NK-92 (cell line): ENCODE results near the gene ANKRD61.
"Not testable (repeated sequence)": the region's sequence is repeated elsewhere in the genome, so short reads cannot be mapped to it uniquely, and the experiment has no call there.

Source experiments
- DNase-seq: peaks from one replicate; lab custom pipeline; 2025; ENCODE audit not compliant: unreplicated experiment; lab: John Stamatoyannopoulos, UW

Gene ANKRD61

GRCh38 chr7:6030988-6031387 lies at the start of gene ANKRD61:
Gene ANKRD61, plus strand, starts transcription at chr7:6031376. Its CDS starts 0 bp downstream, at chr7:6031376.
- no peak for DNase-seq

GRCh38 chr7:5987061-5987460 lies 44.1 kb upstream of the ANKRD61 start:
- not testable (repeated sequence) for DNase-seq

DNA sequence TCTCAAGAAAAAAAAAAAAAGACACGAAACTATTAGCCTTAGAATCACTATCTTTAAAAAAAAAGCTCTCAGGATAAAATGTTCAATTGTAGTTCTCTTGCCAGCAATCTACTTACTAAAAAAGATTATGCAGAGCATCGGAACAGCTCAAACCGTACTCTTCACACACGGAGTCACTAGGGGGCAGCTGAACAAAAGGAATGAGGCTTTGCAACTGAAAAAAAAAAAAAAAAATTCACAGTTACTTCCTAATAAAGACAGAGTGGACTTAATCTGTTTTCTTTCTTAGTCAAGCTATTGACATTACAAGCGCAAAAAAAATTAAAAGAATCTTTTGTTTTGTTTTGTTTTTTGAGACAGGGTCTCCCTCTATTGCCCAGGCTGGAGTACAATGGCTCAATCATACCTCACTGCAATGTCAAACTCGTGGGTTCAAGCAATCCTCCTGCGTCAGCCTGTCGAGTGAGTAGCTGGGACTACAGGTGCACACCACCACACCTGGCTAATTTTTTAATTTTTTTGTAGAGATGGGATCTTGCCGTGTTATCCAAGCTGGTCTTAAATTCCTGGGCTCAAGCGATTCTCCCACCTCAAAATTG lies 33.9 kb upstream of the ANKRD61 start:
- no peak for DNase-seq

- no peak for DNase-seq
Observed at GRCh38 chr7:6007386-6007785, 23.8 kb upstream of the ANKRD61 start.

DNA sequence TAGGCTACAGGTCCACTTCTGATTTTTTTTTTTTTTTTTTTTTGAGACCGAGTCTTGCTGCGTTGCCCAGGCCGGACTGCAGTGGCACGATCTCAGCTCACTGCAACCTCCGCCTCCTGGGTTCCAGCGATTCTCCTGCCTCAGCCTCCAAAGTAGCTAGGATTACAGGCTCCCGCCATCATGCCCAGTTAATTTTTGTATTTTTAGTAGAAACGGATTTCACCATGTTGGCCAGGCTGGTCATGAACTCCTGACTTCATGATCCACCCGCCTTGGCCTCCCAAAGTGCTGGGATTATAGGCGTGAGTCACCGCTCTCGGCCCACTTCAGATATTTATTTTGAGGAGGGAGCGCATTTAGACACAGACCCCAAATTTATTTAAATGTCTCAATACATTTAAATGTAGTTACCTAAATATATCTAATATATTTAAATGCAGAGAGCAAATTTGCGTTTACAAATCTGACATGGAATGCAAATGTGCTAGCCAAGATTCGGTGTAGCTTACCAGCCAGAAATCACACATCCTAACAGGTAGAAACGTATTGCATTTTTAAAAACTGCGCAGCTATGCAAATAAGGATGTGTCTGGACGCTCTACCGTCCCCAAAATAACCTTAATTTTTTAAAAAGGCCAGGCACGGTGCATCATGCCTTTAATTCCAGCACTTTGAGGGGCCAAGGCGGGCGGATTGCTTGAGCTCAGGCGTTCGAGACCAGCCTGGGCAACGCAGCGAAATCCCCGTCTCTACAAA lies 23.2 kb upstream of the ANKRD61 start:
- not testable (repeated sequence) for DNase-seq

DNA sequence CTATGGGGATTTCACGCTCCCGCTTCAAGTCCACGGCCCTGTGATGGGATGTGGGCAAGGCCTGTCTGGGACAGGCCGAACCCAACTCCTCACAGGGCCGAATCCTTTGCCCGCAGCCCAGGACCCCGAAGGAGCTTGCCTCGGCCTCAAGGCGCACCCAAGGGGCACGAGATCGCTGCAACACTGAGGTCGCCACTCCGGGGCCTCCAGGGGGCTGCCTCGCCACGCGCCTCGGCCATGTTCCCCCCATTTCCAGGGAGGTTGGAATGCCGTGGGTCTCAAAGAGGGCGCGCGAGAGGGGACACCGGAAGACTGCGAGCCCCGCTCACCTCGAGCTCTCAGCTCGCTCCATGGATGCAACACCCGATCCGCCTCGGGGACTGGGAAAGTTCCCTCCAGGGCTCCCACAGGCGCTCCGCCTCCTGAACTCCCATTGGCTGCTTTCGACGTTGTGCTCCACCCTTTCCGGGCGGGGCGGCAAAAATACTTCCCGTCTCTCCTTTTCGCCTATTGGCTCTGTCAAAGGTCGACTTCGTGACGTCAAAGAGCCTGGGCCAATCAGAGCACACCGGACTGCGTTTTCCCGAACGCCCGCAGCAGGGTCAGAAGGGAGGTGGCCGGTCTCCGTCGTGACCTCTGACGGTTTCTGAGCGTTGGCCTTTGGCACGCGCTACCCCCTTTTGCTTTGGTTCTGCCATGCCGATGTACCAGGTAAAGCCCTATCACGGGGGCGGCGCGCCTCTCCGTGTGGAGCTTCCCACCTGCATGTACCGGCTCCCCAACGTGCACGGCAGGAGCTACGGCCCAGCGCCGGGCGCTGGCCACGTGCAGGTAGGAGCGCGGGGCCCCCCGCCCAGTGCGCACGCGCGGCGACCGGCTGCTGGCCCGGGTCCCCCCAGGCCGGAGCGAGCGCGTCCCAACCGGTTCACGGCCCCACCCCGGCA lies 22.2 kb upstream of the ANKRD61 start, which contains the start of the genes AIMP2 and PMS2:
Gene AIMP2, plus strand, starts transcription at position 605 of the 944 bp plus-strand sequence. Its CDS starts 92 bp downstream, at position 697.
Gene PMS2, minus strand, starts transcription at position 382 of the 944 bp plus-strand sequence. Its CDS starts 30 bp downstream, at position 352.
- DNase-seq: peak; percentile 74

GRCh38 chr7:6010370-6010769 lies 20.8 kb upstream of the ANKRD61 start:
- not testable (repeated sequence) for DNase-seq

DNA sequence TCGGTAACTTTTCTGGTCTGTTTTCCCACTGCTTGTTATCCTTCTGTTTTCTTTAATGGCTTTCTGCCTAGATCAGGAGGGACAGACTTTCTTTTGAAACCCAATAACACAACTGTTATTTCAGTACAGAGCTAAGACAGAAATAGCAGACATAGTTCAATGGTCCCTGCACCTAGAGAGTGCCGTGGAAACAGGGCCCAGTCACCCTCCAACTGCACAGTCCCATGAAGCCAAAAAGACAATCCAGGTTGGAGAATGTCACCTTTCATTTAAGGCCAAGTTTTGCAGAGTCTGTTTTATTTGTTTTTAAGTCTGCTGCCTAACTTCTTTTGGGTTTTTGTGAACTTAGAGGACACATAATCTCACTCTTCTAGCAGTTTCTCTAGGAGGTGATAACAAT lies 19.6 kb upstream of the ANKRD61 start:
- no peak for DNase-seq

- no peak for DNase-seq
Observed at GRCh38 chr7:6012355-6013104, 18.6 kb upstream of the ANKRD61 start.

DNA sequence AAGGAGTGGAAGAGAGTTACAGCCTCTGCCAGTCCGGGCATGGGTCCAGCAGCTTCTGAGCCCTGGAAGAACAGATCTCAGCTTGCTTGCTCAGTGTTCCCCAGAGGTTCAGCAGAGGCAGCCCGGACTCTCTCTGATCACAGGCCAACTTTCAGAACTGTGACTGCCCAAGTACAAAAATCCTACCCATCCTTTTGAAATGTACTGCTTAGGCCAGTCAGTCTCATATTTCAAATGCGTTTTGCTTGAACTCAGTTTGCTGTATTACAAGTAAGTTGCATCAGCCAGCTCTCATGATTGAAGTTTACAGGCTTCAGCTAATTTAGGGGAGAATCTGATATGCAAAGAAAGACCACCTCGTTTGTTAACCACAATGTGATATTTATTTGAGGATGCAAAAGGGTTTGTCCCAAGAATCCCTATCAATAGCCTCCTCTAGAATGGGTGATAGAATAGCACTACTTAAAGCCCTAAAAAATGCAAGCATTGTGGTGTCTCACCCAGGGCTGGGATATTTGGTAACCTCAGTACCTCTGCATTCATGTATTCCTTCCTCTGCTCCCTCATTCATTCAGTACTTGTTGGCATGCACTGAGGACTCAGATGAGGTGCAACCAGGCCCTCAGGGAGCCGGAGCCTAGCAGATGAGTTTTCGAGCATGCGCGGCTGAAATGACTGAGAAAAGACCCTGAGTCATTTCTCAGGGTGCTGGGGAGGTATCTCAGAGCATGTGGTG lies 15.1 kb upstream of the ANKRD61 start:
- no peak for DNase-seq

DNA sequence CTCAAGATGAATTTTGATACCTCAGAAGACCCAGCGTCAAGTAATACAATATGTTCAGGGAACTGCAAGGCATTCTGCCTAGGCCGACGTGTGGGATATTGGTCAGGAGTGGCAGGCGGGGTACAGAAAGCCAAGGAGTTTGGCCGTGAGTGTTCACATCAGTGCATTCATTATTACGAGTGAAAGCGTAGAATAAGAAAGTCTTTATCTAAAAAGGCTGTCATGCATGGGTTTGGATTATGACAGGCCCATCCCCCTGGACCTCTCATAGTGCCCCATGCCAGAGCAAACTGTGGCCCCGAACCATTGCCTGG lies 14.6 kb upstream of the ANKRD61 start:
- DNase-seq: no peak

GRCh38 chr7:6020371-6021286 lies 10.5 kb upstream of the ANKRD61 start:
- DNase-seq: no peak

GRCh38 chr7:6022707-6023106 lies 8.5 kb upstream of the ANKRD61 start:
- no peak for DNase-seq

- DNase-seq: no peak
Observed at GRCh38 chr7:6023974-6024435, 7.2 kb upstream of the ANKRD61 start.

DNA sequence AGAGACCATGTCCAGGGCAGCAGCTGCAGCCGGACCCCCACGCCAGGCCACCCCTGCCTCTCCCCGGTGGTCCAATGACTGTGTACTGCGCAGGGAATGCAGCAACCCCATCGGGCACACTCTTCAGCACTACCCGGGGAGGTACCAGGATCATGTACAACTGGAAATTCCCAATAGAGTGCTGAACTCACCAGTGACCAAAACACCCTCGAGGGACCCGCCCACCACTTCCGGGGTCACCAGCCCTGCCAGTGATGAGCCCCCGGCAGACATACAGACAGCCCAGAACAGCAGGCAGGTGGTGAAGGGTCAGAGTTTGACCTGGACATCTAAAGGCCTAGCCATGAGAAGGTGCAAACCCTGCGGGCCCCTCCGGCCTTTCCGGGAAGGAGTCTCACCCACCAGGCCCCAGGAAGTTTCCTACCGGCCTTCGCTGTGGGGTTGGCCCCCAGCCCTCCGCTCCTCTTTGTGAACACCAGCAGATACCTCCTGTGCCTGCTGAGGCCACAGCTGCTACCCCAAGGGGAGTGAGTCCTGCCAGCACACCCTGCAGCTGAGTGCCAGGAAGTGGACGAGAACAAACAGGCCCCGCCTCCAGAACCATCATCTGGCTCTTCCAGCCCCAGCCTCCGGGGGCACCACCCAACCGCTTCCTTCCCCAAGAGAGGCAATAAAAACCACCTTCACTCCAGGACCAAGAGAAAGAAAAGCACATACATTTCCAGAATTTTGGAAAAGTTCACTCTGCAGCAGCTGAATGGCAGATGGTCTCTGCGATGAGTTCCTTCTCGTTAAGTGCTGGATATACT lies 5.0 kb upstream of the ANKRD61 start:
- DNase-seq: no peak

GRCh38 chr7:6026820-6027311 lies 4.3 kb upstream of the ANKRD61 start:
- no peak for DNase-seq

DNA sequence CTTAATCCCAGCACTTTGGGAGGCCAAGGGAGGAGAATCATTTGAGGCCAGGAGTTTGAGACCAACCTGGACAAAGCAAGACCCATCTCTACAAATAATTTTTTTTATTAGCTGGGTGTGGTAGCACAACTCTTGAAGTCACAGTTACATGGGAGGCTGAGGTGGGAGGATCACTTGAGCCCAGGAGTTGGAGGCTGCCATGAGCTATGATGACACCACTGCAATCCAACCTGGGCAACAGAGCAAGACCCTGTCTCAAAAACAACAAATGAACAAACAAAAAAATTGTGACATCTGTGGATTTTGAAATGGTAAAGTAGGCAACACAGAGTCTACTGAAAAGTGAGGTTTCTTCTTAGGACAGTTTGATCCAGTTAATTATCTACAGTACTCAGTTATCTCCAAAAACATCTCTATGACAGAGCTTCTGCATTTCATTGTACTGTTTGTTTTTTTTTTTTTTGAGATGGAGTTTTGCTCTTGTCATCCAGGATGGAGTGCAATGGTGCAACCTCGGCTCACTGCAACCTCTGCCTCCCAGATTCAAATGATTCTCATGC lies 3.3 kb upstream of the ANKRD61 start:
- no peak for DNase-seq

GRCh38 chr7:6028563-6028962 lies 2.6 kb upstream of the ANKRD61 start:
- DNase-seq: no peak
